ENCODE results near the gene ZNF429.

ZNF429 gene

DNA sequence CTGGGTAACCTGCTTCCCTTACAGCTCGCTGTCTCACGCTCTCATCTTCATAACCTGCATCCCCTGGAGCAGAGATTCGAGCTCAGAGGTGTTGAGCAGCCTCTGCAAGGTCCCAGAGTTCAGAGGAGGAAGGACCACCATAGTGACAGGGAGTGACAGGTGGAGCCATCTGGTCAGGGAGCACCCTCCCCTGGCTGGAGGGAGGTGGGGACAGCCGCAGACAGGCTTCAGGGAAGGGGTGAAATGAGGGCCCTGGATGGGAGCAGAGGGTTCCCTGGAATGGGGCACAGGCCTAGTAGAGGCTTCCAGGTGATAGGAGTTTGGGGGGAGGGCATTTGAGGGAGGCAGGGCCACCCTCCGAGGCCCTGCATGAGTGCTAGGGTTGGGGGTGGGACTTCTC, 82.1 kb downstream of the ZNF429 start:
- no peak for DNase-seq (ENCODE audit: extremely low read depth, insufficient read length)
- Histone ChIP-seq H3K36me3 (ENCODE audit: control insufficient read depth, insufficient read depth, low read length) (no peaks in the 10 kb centered on the region), H3K4me3 (replicated peaks; ENCODE audit: low read depth, low read length) (no peak overlapping the region), H3K27me3 (replicated peaks; ENCODE audit: control insufficient read depth, insufficient read depth, low read length) (no peaks in the 10 kb centered on the region)
- no peak for TF ChIP-seq CTCF (IDR thresholded peaks at IDR 0.05; ENCODE audit: insufficient read depth, low read length, poor library complexity, severe bottlenecking)

DNA sequence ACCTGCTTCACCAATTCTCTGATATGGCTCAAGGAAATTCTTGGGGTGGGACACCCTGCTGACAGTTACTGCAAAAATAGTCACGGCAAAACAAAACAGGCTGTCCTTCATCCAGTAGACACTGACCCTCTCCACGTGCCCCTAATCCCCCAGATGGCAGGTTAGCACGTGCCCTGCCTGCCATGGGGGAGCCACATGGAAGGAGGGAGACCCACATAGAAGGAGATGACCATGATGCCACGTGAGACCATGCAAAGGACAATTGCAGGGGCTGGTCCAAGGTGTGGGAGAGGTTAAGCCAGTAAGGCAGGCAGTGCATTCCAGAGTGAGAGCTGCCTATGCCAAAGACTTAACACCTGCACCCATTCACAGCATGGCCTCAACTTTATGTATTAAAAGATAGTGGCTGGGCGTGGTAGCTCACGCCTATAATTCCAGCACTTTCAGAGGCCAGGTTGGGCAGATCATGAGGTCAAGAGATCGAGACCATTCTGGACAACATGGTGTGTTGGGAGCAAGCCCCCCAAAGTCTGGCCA, 82.7 kb downstream of the ZNF429 start:
- DNase-seq (ENCODE audit: extremely low read depth, insufficient read length): no peak
- no peak overlapping the region for H3K4me3 ChIP-seq (replicated peaks; ENCODE audit: low read depth, low read length)
- TF ChIP-seq CTCF (IDR thresholded peaks at IDR 0.05; ENCODE audit: insufficient read depth, low read length, poor library complexity, severe bottlenecking): no peak
- no peaks in the 10 kb centered on the region for H3K27me3 ChIP-seq (replicated peaks; ENCODE audit: control insufficient read depth, insufficient read depth, low read length)
- H3K36me3 ChIP-seq (ENCODE audit: control insufficient read depth, insufficient read depth, low read length): no peaks in the 10 kb centered on the region

- H3K27me3 ChIP-seq (replicated peaks; ENCODE audit: control insufficient read depth, insufficient read depth, low read length): no peaks in the 10 kb centered on the region
- H3K4me3 ChIP-seq (replicated peaks; ENCODE audit: low read depth, low read length): no peak overlapping the region
- TF ChIP-seq CTCF (IDR thresholded peaks at IDR 0.05; ENCODE audit: insufficient read depth, low read length, poor library complexity, severe bottlenecking): no peak
- H3K36me3 ChIP-seq (ENCODE audit: control insufficient read depth, insufficient read depth, low read length): no peaks in the 10 kb centered on the region
- no peak for DNase-seq (ENCODE audit: extremely low read depth, insufficient read length)
Observed at GRCh38 chr19:21590867-21591266, 85.5 kb downstream of the ZNF429 start.

DNA sequence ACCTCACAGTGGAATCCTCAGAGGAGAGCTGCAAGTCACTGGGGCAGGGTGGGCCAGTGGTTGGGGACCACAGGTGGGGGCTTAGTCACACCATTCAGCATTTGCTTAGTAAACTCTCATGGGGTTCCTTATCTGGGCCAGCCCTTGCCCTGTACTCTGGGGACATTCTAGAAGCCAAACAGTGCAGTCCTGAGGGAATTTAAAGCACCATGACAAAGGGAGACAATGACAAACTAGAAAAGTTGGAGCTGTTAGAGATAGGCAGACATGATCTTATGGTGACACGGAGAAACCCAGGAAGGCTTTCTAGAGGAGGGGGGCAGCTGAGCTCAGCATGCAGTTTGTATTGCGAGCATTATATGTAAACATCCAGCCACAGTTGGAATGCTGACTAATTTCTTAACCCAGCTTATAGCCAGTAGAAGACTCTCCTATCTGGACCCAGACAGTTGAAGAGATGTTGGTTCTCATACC, 87.6 kb downstream of the ZNF429 start:
- no peak for TF ChIP-seq CTCF (IDR thresholded peaks at IDR 0.05; ENCODE audit: insufficient read depth, low read length, poor library complexity, severe bottlenecking)
- no peak for DNase-seq (ENCODE audit: extremely low read depth, insufficient read length)
- Histone ChIP-seq H3K36me3 (ENCODE audit: control insufficient read depth, insufficient read depth, low read length) (no peaks in the 10 kb centered on the region), H3K4me3 (replicated peaks; ENCODE audit: low read depth, low read length) (no peak overlapping the region), H3K27me3 (replicated peaks; ENCODE audit: control insufficient read depth, insufficient read depth, low read length) (no peaks in the 10 kb centered on the region)

- TF ChIP-seq CTCF (IDR thresholded peaks at IDR 0.05; ENCODE audit: insufficient read depth, low read length, poor library complexity, severe bottlenecking): no peak
- Histone ChIP-seq H3K4me3 (replicated peaks; ENCODE audit: low read depth, low read length) (no peak overlapping the region), H3K36me3 (ENCODE audit: control insufficient read depth, insufficient read depth, low read length) (no peaks in the 10 kb centered on the region), H3K27me3 (replicated peaks; ENCODE audit: control insufficient read depth, insufficient read depth, low read length) (no peaks in the 10 kb centered on the region)
- DNase-seq (ENCODE audit: extremely low read depth, insufficient read length): no peak
Observed at GRCh38 chr19:21593502-21593901, 88.1 kb downstream of the ZNF429 start.

All from GM06990 (cell line).